Measurements from ENCODE around the gene ENGASE.
A peak's percentile ranks its signal among the peaks of the same experiment; 100 is the strongest.

Gene ENGASE

DNA sequence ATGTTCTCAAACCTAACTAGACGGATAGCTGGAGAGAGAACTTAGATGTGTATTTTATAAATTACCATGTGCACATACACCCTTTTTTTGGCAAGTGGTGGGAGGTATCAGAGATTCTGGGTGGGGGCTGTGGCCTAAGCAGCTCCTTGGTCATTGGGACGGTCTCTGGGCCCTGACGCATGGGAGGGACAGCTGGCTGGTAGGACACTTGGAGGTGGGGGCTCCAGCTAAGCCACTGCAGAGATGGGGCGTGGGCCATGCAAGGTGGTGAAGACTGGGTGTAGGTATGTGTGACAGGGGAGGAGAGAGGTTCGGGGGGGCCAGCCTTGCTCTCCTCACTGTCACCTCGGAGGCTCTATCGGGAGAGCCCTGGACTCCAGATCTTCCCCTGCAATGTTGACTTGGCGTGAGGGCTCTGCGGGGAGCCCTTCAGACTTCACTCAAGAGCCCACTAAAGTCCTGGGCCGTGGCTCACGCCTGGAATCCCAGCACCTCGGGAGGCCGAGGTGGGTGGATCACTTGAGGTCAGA, 33.5 kb upstream of the ENGASE start:
- DNase-seq = no peak

GRCh38 chr17:79041723-79042420, 32.8 kb upstream of the ENGASE start:
- DNase-seq = no peak

DNA sequence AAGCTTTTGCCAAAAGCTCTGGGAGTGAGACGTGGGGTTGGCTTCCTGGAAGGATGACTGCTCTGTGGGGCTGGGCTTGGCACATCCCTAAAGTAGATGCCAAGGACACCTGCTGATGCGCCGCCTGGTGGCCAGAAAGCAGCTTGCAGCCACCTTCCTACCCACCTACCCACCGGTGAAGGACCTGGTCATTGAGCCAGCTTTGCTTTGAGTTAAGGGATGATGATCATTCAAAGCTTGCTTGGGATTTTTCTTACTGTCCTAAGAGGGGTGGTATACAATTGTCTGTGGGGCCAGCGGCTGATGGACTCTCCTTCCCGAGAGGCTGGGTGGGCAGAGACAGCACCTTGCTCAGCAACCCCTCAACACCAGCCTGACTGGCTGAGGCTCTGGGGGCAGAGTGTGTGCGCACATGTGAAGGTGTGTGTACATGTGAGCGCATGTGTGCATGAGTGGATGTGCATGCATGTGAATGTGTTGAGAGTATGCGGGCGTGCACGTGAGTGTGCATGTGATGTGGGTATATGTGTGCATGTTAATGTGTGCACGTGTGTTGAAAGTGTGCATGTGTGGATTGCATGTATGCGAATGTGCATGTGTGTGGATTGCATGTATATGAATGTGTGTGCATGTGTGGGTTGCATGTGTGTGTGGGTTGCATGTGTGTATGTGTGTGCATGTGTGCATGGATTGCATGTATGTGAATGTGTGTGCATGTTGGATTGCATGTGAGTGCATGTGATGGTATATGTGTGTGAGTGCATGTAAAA, 32.0 kb upstream of the ENGASE start:
- peak; percentile 7 for DNase-seq

DNA sequence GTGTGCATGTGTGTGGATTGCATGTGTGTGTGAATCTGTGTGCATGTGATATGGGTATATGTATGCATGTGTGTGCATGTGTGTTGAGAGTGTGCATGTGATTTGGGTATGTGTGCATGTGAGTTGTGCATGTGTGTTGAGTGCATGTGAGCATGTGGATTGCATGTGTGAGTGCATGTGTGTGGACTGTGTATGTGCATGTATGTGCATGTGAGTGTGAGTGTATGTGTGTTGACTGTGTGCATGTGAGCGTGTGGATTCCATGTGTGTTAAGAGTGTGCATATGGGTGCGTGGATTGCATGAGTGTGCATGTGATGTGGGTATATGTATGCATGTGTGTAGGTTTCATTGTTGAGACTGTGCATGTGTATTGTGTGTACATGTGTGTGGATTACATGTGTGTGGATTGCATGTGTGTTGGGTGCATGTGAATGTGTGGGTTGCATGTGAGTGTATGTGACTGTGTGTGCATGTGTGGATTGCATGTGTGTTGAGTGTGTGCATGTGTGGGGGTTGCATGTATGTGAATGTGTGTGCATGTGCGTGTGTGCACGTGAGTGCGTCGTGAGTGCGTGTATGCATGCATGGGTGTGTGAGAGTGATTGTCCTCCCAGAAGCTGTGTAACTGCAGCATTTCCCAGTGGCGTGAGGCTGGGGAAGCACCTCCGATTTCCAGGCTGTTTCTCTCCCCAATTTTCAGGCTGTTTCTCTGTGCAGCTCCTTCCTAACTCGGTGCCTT, 31.3 kb upstream of the ENGASE start:
- no peak for DNase-seq

GRCh38 chr17:79043931-79044320, 30.7 kb upstream of the ENGASE start:
- no peak for DNase-seq

- DNase-seq = no peak
Measured at GRCh38 chr17:79044462-79044861, 30.2 kb upstream of the ENGASE start.

DNA sequence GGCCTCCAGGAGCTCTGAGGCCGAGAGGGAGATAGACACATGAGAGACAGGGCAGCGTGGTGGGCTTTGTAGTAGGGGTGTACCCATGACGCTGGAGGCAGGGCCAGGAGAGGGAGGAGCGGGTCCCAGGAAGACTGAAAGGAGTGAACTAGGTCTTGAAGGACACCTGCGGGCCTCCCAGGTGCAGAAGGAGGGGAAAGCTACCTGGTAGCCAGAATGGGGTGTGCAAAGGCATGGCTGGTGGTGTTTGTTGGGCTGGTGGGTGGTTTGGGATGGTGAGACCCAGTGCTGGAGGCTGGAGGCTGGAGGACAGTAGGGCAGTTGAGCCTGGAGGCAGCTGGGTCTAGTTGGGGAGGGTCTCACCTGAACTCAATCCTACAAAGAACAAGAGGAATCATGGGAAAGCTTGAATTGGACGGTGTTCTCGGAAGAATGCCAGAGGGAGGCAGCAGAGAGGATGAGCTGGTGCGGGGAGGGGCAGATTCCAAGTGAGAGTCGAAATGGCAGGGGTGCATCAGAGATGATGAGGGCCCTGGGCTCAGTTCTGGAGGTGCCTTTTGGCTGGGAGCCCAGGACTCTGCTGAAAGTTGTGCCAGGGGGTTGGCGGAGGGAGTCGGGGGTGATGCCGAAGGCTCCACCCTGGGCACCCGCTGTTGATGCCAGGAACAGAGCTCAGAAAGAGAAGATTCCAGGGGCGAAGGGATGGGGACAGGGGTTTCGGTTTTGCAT, 29.5 kb upstream of the ENGASE start:
- DNase-seq = no peak

- peak; percentile 83 for DNase-seq
Measured at GRCh38 chr17:79045842-79046196, 28.8 kb upstream of the ENGASE start.

DNA sequence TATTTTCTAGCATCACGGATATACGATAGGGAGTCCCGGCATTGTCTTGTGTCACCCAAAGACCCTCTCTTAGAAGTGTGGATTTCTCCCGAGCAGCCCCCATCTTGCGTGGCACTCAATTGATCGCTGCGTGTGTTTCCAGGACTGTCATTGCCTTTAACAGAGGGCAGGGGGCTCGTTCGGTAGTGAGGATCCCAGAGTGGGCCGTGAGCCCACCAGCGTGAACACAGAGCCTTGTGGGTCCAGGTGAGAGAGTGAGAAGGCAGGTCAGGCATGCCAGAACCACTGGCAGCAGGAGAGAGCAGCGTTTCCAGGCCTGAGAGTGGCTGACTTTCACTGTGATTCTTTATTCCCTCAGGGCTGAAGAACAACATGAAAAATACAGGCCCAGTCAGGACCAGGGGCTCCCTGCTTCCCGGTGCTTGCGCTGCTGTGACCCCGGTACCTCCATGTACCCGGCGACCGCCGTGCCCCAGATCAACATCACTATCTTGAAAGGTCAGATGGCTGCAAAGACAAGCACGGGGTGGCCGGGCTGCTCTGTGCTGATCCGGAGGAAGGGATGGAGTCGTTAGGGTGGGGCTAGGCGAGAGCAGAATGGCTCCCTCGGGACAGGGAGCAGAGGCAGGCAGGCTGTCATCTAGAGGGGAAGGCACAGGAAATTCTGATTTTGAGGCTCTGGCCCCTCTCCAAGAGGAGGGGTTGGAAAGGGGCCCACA, 28.3 kb upstream of the ENGASE start:
- DNase-seq = no peak

- no peak for DNase-seq
Measured at GRCh38 chr17:79046916-79047280, 27.7 kb upstream of the ENGASE start.

DNA sequence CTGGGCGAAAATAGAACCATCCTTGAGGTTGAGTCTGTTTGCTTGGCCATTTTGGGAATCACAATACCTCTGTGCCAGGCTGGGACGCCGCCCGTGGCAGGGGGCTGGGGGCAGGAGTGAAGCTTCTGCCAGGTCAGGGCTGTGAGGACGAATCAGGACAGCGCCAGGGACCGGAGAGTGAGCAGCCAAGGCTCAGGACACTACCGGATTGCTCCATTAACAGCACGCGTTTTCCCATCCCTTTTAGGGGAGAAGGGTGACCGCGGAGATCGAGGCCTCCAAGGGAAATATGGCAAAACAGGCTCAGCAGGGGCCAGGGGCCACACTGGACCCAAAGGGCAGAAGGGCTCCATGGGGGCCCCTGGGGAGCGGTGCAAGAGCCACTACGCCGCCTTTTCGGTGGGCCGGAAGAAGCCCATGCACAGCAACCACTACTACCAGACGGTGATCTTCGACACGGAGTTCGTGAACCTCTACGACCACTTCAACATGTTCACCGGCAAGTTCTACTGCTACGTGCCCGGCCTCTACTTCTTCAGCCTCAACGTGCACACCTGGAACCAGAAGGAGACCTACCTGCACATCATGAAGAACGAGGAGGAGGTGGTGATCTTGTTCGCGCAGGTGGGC, 27.2 kb upstream of the ENGASE start:
- no peak for DNase-seq

DNA sequence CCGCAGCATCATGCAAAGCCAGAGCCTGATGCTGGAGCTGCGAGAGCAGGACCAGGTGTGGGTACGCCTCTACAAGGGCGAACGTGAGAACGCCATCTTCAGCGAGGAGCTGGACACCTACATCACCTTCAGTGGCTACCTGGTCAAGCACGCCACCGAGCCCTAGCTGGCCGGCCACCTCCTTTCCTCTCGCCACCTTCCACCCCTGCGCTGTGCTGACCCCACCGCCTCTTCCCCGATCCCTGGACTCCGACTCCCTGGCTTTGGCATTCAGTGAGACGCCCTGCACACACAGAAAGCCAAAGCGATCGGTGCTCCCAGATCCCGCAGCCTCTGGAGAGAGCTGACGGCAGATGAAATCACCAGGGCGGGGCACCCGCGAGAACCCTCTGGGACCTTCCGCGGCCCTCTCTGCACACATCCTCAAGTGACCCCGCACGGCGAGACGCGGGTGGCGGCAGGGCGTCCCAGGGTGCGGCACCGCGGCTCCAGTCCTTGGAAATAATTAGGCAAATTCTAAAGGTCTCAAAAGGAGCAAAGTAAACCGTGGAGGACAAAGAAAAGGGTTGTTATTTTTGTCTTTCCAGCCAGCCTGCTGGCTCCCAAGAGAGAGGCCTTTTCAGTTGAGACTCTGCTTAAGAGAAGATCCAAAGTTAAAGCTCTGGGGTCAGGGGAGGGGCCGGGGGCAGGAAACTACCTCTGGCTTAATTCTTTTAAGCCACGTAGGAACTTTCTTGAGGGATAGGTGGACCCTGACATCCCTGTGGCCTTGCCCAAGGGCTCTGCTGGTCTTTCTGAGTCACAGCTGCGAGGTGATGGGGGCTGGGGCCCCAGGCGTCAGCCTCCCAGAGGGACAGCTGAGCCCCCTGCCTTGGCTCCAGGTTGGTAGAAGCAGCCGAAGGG, 26.4 kb upstream of the ENGASE start:
- DNase-seq = no peak

DNA sequence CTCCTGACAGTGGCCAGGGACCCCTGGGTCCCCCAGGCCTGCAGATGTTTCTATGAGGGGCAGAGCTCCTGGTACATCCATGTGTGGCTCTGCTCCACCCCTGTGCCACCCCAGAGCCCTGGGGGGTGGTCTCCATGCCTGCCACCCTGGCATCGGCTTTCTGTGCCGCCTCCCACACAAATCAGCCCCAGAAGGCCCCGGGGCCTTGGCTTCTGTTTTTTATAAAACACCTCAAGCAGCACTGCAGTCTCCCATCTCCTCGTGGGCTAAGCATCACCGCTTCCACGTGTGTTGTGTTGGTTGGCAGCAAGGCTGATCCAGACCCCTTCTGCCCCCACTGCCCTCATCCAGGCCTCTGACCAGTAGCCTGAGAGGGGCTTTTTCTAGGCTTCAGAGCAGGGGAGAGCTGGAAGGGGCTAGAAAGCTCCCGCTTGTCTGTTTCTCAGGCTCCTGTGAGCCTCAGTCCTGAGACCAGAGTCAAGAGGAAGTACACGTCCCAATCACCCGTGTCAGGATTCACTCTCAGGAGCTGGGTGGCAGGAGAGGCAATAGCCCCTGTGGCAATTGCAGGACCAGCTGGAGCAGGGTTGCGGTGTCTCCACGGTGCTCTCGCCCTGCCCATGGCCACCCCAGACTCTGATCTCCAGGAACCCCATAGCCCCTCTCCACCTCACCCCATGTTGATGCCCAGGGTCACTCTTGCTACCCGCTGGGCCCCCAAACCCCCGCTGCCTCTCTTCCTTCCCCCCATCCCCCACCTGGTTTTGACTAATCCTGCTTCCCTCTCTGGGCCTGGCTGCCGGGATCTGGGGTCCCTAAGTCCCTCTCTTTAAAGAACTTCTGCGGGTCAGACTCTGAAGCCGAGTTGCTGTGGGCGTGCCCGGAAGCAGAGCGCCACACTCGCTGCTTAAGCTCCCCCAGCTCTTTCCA, 25.5 kb upstream of the ENGASE start:
- no peak for DNase-seq

GRCh38 chr17:79049821-79050220, 24.8 kb upstream of the ENGASE start:
- no peak for DNase-seq

- no peak for DNase-seq
Measured at GRCh38 chr17:79050551-79050950, 24.1 kb upstream of the ENGASE start.

- DNase-seq = no peak
Measured at GRCh38 chr17:79051306-79051705, 23.3 kb upstream of the ENGASE start.

- DNase-seq = no peak
Measured at GRCh38 chr17:79052131-79052530, 22.5 kb upstream of the ENGASE start.

- no peak for DNase-seq
Measured at GRCh38 chr17:79053251-79053925, 21.2 kb upstream of the ENGASE start.

Data from OCI-M1 (cell line).